ENCODE results near the gene ERBIN.

DNA sequence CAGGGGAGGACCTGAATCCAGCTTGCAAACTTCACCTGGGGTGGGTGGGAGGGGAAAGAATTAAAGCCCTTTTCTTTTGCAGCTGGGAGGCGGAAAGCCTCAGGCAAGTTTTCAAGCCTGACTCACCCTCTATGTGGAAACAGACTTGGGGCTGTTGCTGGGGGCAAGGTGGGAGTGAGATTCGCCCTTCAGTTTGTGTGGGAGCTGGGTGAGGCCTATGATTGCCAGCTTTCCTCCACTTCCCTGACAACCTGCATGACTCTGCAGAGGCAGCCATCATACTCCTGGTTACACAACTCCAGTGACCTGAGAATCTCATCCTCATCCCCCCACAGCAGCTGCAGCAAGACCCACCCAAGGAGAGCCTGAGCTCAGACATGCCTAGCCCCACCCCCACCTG, 174.5 kb downstream of the ERBIN start:
- TF ChIP-seq EZH2phosphoT487 (IDR thresholded peaks at IDR 0.05; ENCODE audit: borderline replicate concordance, low read length), result no peak
- TF ChIP-seq EZH2 (IDR thresholded peaks at IDR 0.05; ENCODE audit: low read length, unreplicated experiment), result no peak
- TF ChIP-seq CTCF (conservative IDR thresholded peaks at IDR 0.05; ENCODE audit: low read depth, low read length), result no peak

Measured in PC-3 (cell line).